Activated CD8-positive, alpha-beta T cell treated with anti-CD3 and anti-CD28 coated beads, Interleukin-2, amount 10 ng/mL, durations not matched to agents 7 days and 5 days (primary cell): Measurements from ENCODE around the gene ARHGEF19. TPM values are rescaled to one million over a fixed set of nuclear protein-coding genes. Genes with fewer than 3 reads are reported as not detected.
"Not testable (repeated sequence)": the region's sequence is repeated elsewhere in the genome, so short reads cannot be mapped to it uniquely, and the experiment has no call there.

Source experiments
- ATAC-seq: fragments of 150-1000 bp; cut with Tn5 transposase; one replicate; pipeline ENCODE4 v1.10.0; 2021; ENCODE audit warnings: moderate library complexity
- CTCF ChIA-PET: fragments of 350-600 bp; sonication (Branson Sonifier 250); formaldehyde crosslinking; loops from one replicate; lab custom pipeline; 2021; ENCODE audit warnings: antibody characterized with exemption; lab: Charles Lee
- POLR2A ChIA-PET: fragments of 350-600 bp; sonication (Branson Sonifier 250); formaldehyde crosslinking; loops from one replicate; lab custom pipeline; 2021; ENCODE audit warnings: antibody characterized with exemption; lab: Charles Lee
- DNase-seq: peaks from one replicate; pipeline ENCODE4 v3.0.0-alpha.2; 2020
- H3K27ac Mint-ChIP-seq: one replicate; pipeline ENCODE4 v1.8.0; 2021; ENCODE audit warnings: mild to moderate bottlenecking, mixed read lengths
- H3K27me3 Mint-ChIP-seq: one replicate; pipeline ENCODE4 v1.8.0; 2021; ENCODE audit warnings: low read depth, mixed read lengths
- H3K36me3 Mint-ChIP-seq: one replicate; pipeline ENCODE4 v1.8.0; 2021; ENCODE audit warnings: low read depth, mixed read lengths
- H3K4me1 Mint-ChIP-seq: one replicate; pipeline ENCODE4 v1.8.0; 2021; ENCODE audit warnings: low read depth, mixed read lengths
- H3K4me3 Mint-ChIP-seq: one replicate; pipeline ENCODE4 v1.8.0; 2021; ENCODE audit warnings: mild to moderate bottlenecking, mixed read lengths
- H3K9me3 Mint-ChIP-seq: one replicate; pipeline ENCODE4 v1.8.0; 2022; ENCODE audit warnings: mixed read lengths; ENCODE audit not compliant: insufficient read depth
- total RNA-seq, 2 experiments: library from RNA; stranded (reverse); gene quantifications; one replicate each; pipeline ENCODE4 v1.2.3, GENCODE V29; 2021

The ARHGEF19 gene
- total RNA-seq, 2 experiments from 2014 or later: 11.4 to 11.9 TPM

DNA sequence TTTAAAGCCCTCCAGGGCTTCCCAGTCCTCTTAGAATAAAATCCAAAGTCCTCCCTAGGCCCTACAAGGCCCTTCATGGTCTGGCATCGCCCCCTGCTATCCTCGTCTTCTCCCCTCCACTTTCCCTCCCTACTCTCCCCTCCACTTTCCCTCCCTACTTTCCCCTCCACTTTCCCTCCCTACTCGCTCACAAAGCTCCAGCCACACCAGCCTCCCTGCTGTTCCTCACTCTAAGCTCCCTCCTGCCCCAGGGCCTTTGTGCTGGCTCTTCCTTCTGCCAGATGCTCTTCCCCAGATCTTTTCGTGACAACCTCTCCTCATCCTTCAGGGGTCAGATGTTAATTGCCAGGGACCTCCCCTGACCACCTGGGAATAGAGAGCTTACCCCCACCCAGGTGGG is 12.8 kb downstream of the ARHGEF19 start:
- no peak for DNase-seq
- Mint-ChIP-seq H3K4me3 (no peak overlapping the region), H3K27ac (no peak overlapping the region), H3K4me1 (peaks cover 10% of the 10 kb centered on the region), H3K9me3 (no peaks in the 10 kb centered on the region), H3K36me3 (peaks cover 3% of the 10 kb centered on the region), H3K27me3 (no peaks in the 10 kb centered on the region)
- CTCF ChIA-PET: interaction anchor here (2.0 to 2.8 kb wide), 3 partner anchors 18 to 121 kb away, joined by 4 to 12 read pairs (median 5); no protein-coding TSS in a partner anchor
- ATAC-seq: no peak
- POLR2A ChIA-PET: no interaction called here

DNA sequence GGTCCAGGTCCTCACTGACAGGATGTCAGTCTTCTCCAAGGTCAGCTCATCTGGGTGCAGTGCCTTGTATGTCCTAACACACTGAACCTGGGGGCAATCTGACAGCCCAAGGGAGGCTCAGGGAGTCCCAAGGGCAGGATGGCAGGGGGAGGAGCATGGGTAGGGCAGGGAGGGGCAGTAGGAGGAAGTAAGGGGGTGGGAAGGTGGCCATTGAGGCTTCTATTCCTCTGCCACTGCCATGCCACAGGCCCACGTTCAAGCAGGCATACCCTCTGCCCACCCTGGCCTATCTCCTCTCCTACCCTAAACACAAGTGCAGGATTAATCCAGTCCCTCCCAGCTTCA is 13.3 kb downstream of the ARHGEF19 start:
- DNase-seq (no peak), ATAC-seq (no peak)
- ChIA-PET CTCF (interaction anchor here (2.0 to 2.8 kb wide), 3 partner anchors 18 to 121 kb away, joined by 4 to 12 read pairs (median 5); no protein-coding TSS in a partner anchor), POLR2A (interaction anchor here (0.6 kb wide), 1 partner anchor 168 kb away, joined by 3 read pairs; the partner anchor contains the start of gene SZRD1)
- Mint-ChIP-seq H3K4me3 (no peak overlapping the region), H3K27ac (peak overlapping the region; percentile 24), H3K36me3 (peaks cover 3% of the 10 kb centered on the region), H3K27me3 (no peaks in the 10 kb centered on the region), H3K4me1 (peaks cover 9% of the 10 kb centered on the region), H3K9me3 (no peaks in the 10 kb centered on the region)

DNA sequence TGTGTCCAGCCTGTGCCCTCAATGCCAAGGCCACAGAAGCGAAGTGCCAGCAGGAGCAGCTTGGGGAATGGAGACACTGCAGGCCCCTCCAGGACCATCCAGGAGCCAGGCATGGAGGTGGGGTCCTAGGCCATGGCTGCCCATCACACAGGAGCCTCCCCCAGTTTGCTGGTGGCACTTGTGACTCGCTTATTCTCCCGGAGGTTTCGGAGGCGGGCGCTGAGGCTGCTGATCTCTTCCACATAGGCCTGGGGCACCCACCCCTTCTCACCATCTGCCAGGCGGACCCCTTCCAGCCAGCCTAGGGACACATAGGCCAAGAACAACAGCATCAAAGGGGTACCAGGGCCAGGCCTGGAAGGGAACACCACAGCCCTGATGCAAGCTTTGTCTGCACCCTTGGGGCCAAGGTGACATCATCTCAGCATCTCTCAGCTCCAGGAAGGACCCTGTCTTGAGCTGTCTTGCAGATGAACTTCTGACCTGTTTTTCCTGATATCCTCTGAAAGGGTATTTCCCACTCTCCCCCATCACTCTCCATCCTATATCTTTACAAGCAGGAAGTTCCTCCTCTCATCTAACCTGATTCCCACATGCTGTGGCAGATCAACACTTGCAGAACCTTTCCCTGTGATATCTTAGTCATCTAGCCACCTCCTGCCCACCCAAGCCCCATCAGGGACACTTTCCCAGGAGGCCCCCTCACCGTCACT is 13.9 kb downstream of the ARHGEF19 start:
- ChIA-PET CTCF (interaction anchor here (1.1 to 2.8 kb wide), 3 partner anchors 116 to 189 kb away, joined by 3 to 12 read pairs (median 5); no protein-coding TSS in a partner anchor), POLR2A (interaction anchor here (0.6 kb wide), 1 partner anchor 169 kb away, joined by 3 read pairs; the partner anchor contains the start of gene SZRD1)
- H3K27me3 Mint-ChIP-seq: no peaks in the 10 kb centered on the region
- H3K36me3 Mint-ChIP-seq: peaks cover 3% of the 10 kb centered on the region
- H3K4me3 Mint-ChIP-seq: no peak overlapping the region
- peaks cover 9% of the 10 kb centered on the region for H3K4me1 Mint-ChIP-seq
- DNase-seq: no peak
- no peaks in the 10 kb centered on the region for H3K9me3 Mint-ChIP-seq
- peak overlapping the region; percentile 24 for H3K27ac Mint-ChIP-seq
- ATAC-seq: no peak

DNA sequence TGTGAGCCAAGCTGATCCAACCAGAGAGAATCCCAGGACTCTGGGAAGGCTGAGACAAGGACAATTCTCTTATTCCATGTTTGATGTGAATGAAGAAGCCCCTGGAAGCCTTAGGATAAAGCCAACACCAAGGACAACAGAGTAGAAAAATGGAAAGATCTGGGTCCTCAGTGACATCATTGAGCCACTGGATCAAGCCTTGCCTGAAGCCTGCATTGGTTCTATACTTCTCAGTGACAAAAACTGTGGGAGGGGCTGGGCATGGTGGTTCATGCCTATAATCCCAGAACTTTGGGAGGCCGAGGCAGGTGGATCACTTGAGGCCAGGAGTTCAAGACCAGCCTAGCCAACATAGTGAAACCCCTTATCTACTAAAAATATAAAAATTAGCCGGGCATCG is 15.6 kb downstream of the ARHGEF19 start:
- H3K27me3 Mint-ChIP-seq: no peaks in the 10 kb centered on the region
- DNase-seq (no peak), ATAC-seq (no peak)
- no peak overlapping the region for H3K27ac Mint-ChIP-seq
- peaks cover 9% of the 10 kb centered on the region for H3K4me1 Mint-ChIP-seq
- H3K36me3 Mint-ChIP-seq: peaks cover 3% of the 10 kb centered on the region
- ChIA-PET POLR2A (interaction anchor here (0.7 kb wide), 1 partner anchor 19 kb away, joined by 3 read pairs; no protein-coding TSS in a partner anchor), CTCF (no interaction called here)
- H3K4me3 Mint-ChIP-seq: no peak overlapping the region
- no peaks in the 10 kb centered on the region for H3K9me3 Mint-ChIP-seq

DNA sequence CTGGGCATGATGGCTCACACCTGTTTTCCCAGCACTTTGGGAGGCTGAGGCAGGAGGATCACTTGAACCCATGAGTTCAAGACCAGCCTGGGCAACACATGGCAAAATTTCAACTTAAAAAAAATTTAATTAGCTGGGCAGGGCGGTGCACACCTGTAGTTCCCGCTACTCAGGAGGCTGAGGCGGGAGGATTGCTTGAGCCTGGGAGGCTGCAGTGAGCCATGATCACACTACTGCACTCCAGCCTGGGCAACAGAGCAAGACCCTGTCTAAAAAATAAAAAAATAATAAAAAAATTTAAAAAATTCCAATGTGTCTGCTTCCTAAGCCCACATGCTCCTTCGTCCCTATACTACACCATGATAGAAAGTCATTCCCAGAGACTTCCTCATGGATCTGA is 16.3 kb downstream of the ARHGEF19 start:
- H3K4me1 Mint-ChIP-seq, H3K36me3 Mint-ChIP-seq, CTCF ChIA-PET, H3K9me3 Mint-ChIP-seq, H3K27ac Mint-ChIP-seq, H3K27me3 Mint-ChIP-seq, H3K4me3 Mint-ChIP-seq, DNase-seq, POLR2A ChIA-PET, ATAC-seq: not testable (repeated sequence)

DNA sequence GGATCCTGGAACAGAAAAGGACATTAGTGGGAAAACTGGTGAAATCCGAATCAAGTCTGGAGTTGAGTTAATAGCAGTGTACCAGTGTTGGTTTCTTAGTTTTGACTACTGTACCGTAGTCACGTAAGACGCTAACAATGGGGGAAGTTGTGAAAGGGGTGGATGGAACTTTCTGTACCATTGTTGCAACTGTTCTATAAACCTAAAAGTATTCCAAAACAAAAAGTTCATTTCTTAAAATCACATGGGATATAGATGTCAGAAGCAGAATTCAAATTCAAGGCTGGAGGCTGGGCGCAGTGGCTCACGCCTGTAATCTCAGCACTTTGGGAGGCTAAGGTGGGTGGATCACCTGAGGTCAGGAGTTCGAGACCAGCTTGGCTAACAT is 16.9 kb downstream of the ARHGEF19 start:
- Mint-ChIP-seq H3K27me3 (peaks cover 3% of the 10 kb centered on the region), H3K4me1 (peaks cover 9% of the 10 kb centered on the region), H3K9me3 (no peaks in the 10 kb centered on the region), H3K4me3 (no peak overlapping the region), H3K27ac (no peak overlapping the region), H3K36me3 (peaks cover 3% of the 10 kb centered on the region)
- ChIA-PET CTCF (no interaction called here), POLR2A (no interaction called here)
- no peak for ATAC-seq
- no peak for DNase-seq

DNA sequence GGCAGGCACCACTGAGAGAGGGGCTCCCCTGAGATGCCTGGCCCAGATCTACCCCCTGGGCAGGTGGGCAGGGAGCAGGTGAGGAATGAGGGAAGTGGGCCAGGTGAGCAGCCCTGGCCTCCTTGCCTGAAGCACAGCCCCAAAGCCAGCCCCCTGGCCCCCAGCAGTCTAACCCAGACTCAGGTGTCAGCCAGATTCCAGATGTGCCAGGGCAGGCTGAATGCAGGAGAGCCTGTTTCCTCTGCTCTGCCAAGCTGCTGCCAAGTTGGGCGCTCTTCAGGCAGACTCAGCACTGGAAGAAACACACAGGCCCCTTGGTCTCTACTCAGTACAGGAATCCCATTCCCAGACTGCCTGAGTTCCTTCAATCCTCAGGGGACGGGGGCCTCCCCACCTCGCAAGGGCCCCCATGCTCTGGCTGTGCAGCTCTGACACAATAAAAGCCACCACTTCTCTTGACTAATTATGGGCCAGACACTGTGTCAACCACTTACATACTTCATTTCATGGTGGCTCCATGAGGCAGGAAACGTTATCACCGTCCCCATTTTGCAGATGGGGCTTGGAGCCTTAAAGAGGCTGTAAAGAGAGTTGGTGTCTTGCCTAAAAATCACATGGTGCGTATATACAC is 20.4 kb downstream of the ARHGEF19 start:
- no peak overlapping the region for H3K27ac Mint-ChIP-seq
- no peaks in the 10 kb centered on the region for H3K9me3 Mint-ChIP-seq
- no peaks in the 10 kb centered on the region for H3K36me3 Mint-ChIP-seq
- peaks cover 10% of the 10 kb centered on the region for H3K27me3 Mint-ChIP-seq
- no peak overlapping the region for H3K4me3 Mint-ChIP-seq
- ATAC-seq (no peak), DNase-seq (no peak)
- POLR2A ChIA-PET: interaction anchor here (1.1 kb wide), 1 partner anchor 110 kb away, joined by 4 read pairs; no protein-coding TSS in a partner anchor
- CTCF ChIA-PET: interaction anchor here (1.2 to 9.9 kb wide), 3 partner anchors 52 to 113 kb away, joined by 3 to 244 read pairs (median 4); no protein-coding TSS in a partner anchor
- no peaks in the 10 kb centered on the region for H3K4me1 Mint-ChIP-seq

DNA sequence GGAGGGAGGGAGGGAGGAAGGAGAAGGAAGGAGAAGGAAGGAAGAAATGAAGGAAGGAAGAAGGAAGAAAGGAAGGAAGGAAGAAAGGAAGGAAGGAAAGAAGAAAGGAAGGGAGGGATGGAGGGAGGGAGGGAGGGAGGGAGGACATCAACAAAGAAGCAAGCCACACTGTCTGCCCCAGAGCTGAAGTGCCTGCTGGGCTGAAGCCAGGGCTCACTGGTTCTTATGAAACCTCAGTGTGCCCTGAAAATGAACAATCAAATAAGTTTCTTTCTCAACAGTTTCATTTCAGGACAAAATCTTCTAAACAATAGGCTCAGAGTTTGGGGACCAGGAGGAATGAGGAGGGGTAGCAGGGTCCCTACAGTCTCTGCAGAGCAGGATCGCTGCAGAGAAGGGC is 21.1 kb downstream of the ARHGEF19 start:
- Mint-ChIP-seq H3K36me3 (no peaks in the 10 kb centered on the region), H3K27me3 (peaks cover 10% of the 10 kb centered on the region), H3K4me1 (no peaks in the 10 kb centered on the region), H3K9me3 (no peaks in the 10 kb centered on the region), H3K4me3 (no peak overlapping the region), H3K27ac (no peak overlapping the region)
- ChIA-PET POLR2A (interaction anchor here (1.1 kb wide), 1 partner anchor 109 kb away, joined by 4 read pairs; no protein-coding TSS in a partner anchor), CTCF (interaction anchor here (0.9 to 9.9 kb wide), 5 partner anchors 12 to 121 kb away, joined by 3 to 244 read pairs (median 3); no protein-coding TSS in a partner anchor)
- no peak for ATAC-seq
- no peak for DNase-seq

DNA sequence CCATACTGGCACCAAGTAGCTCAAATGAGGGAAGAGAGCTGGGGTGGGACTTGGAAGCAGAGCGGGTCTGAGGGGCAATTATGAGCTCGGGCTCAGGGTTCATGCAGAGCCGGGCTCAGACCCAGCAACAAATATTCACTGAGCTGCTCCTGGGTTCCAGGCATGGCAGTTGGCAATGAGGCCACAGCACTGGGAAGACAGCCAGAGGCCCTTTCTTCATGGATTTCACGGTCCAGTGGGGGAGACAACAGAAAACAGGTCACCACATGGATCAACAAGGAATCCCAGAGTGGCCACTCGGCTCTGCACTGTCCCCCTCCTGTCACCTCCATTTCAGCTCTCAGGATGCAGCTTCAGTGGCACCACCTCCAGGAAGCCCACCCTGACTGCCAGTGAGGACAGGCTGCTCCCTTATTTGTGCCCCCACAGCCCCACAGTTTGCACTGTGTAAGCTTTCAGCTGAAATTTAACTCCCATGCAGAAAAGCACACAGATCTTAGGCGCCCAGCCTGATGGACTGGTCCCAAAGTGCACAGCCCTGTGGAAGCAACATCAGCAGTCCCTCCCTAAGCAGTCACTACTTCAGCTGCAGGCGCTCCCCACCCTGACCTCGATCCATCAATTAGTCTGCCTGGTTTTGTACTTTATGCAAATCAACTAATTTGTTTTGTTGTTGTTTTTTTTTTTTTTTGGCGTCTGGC is 22.4 kb downstream of the ARHGEF19 start:
- ATAC-seq: no peak
- H3K4me3 Mint-ChIP-seq: no peak overlapping the region
- no peaks in the 10 kb centered on the region for H3K9me3 Mint-ChIP-seq
- CTCF ChIA-PET: interaction anchor here (0.7 to 9.9 kb wide), 4 partner anchors 111 to 174 kb away, joined by 4 to 244 read pairs (median 4); partner anchors contain the start of gene FAM131C
- H3K27me3 Mint-ChIP-seq: peaks cover 10% of the 10 kb centered on the region
- no peak overlapping the region for H3K27ac Mint-ChIP-seq
- no peak for DNase-seq
- H3K36me3 Mint-ChIP-seq: no peaks in the 10 kb centered on the region
- POLR2A ChIA-PET: interaction anchor here (0.8 kb wide), 1 partner anchor 367 kb away, joined by 3 read pairs; no protein-coding TSS in a partner anchor
- no peaks in the 10 kb centered on the region for H3K4me1 Mint-ChIP-seq

DNA sequence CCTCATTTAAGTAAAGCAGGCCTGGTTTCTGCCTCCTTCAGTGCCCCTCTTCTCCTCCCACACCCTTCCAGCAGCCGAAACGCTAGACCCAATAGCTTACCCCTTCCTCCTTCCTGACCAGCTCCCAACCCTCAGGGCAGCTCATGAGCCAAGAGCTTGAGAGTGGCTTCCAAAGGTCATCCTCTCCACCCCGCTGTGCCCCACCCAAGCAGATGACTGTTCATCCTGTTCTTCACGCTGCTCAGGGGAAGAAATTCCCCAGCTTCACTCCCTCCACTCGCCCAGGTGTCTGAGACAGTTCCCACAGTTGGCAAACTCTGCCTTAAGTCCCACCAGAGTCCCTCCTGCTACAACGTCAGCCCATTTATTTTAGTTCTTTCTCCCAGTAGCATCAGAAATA is 23.4 kb downstream of the ARHGEF19 start:
- ChIA-PET POLR2A (no interaction called here), CTCF (interaction anchor here (0.6 to 9.9 kb wide), 8 partner anchors 20 to 174 kb away, joined by 3 to 244 read pairs (median 4); partner anchors contain the start of gene FAM131C)
- no peak overlapping the region for H3K4me3 Mint-ChIP-seq
- ATAC-seq (no peak), DNase-seq (no peak)
- H3K27ac Mint-ChIP-seq: no peak overlapping the region
- H3K9me3 Mint-ChIP-seq: no peaks in the 10 kb centered on the region
- peaks cover 10% of the 10 kb centered on the region for H3K27me3 Mint-ChIP-seq
- no peaks in the 10 kb centered on the region for H3K36me3 Mint-ChIP-seq
- H3K4me1 Mint-ChIP-seq: no peaks in the 10 kb centered on the region

DNA sequence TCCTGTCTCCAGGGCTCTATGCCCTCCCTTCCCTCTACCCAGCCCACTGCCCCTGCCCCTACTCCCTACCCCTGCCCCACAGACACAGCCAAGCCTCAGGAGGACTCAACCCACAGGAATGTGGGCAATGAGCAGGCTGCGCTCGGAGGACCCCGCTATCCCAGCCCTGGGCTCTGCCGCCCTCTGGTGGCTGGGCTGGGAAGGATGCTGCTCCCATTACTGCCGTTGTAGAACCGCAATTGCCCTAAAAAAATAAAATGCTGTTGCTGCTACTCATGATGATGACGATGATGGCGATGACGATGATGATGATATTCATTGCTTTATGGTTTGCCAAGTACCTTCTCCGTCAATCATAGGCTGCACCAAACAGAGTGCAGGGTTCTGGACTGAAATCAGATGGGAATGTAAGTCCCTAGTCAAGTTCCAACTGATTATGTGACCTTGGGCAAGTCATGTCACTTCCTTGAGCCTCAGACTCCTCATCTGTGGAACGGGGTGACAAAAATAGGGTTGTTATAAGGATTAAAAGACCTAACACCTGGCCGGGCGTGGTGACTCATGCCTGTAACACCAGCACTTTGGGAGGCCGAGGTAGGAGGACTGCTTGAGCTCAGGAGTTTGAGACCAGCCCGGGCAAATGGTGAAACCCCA is 24.6 kb downstream of the ARHGEF19 start:
- ATAC-seq (peak; percentile 93), DNase-seq (peak; percentile 81)
- POLR2A ChIA-PET: no interaction called here
- Mint-ChIP-seq H3K4me3 (no peak overlapping the region), H3K36me3 (no peaks in the 10 kb centered on the region), H3K27me3 (peaks cover 10% of the 10 kb centered on the region), H3K27ac (no peak overlapping the region), H3K4me1 (no peaks in the 10 kb centered on the region), H3K9me3 (no peaks in the 10 kb centered on the region)
- CTCF ChIA-PET: interaction anchor here (1.0 to 9.9 kb wide), 11 partner anchors 19 to 176 kb away, joined by 3 to 244 read pairs (median 5); partner anchors contain the start of gene FAM131C
